MV-4-11 (cell line): Measurements from ENCODE around the gene TLR9.

Source experiments
- DNase-seq: peaks from one replicate; lab custom pipeline; 2025; lab: John Stamatoyannopoulos, UW

Gene TLR9

GRCh38 chr3:52194485-52195290, 30.8 kb downstream of the TLR9 start:
- no peak for DNase-seq

- DNase-seq: no peak
Observed at GRCh38 chr3:52193065-52193464, 32.4 kb downstream of the TLR9 start.

- DNase-seq: no peak
Observed at GRCh38 chr3:52191663-52192062, 33.8 kb downstream of the TLR9 start.

- DNase-seq: peak; percentile 14
Observed at GRCh38 chr3:52190294-52191074, 35.0 kb downstream of the TLR9 start.

GRCh38 chr3:52188556-52188955, 36.9 kb downstream of the TLR9 start:
- DNase-seq: peak; percentile 73

GRCh38 chr3:52186729-52187128, 38.7 kb downstream of the TLR9 start:
- DNase-seq: no peak

- peak; percentile 90 for DNase-seq
Observed at GRCh38 chr3:52185837-52186236, 39.6 kb downstream of the TLR9 start.

GRCh38 chr3:52185311-52185710, 40.1 kb downstream of the TLR9 start:
- no peak for DNase-seq

GRCh38 chr3:52184690-52185089, 40.8 kb downstream of the TLR9 start:
- DNase-seq: no peak

GRCh38 chr3:52183786-52184445, 41.5 kb downstream of the TLR9 start:
- no peak for DNase-seq

GRCh38 chr3:52182691-52183090, 42.8 kb downstream of the TLR9 start:
- no peak for DNase-seq

- DNase-seq: peak; percentile 37
Observed at GRCh38 chr3:52182196-52182595, 43.2 kb downstream of the TLR9 start.

GRCh38 chr3:52181543-52181942, 43.9 kb downstream of the TLR9 start:
- DNase-seq: no peak

- no peak for DNase-seq
Observed at GRCh38 chr3:52178537-52178936, 46.9 kb downstream of the TLR9 start.

GRCh38 chr3:52178126-52178525, 47.3 kb downstream of the TLR9 start:
- DNase-seq: peak; percentile 55

GRCh38 chr3:52177701-52178042, 47.8 kb downstream of the TLR9 start:
- DNase-seq: no peak

- DNase-seq: no peak
Observed at GRCh38 chr3:52176951-52177700, 48.3 kb downstream of the TLR9 start.

GRCh38 chr3:52176180-52176752, 49.2 kb downstream of the TLR9 start:
- no peak for DNase-seq

GRCh38 chr3:52175416-52176179, 49.8 kb downstream of the TLR9 start:
- DNase-seq: no peak

- no peak for DNase-seq
Observed at GRCh38 chr3:52174896-52175295, 50.5 kb downstream of the TLR9 start.

- no peak for DNase-seq
Observed at GRCh38 chr3:52173101-52173500, 52.3 kb downstream of the TLR9 start.
